ENCODE data around the gene EMILIN1.

EMILIN1 gene

DNA sequence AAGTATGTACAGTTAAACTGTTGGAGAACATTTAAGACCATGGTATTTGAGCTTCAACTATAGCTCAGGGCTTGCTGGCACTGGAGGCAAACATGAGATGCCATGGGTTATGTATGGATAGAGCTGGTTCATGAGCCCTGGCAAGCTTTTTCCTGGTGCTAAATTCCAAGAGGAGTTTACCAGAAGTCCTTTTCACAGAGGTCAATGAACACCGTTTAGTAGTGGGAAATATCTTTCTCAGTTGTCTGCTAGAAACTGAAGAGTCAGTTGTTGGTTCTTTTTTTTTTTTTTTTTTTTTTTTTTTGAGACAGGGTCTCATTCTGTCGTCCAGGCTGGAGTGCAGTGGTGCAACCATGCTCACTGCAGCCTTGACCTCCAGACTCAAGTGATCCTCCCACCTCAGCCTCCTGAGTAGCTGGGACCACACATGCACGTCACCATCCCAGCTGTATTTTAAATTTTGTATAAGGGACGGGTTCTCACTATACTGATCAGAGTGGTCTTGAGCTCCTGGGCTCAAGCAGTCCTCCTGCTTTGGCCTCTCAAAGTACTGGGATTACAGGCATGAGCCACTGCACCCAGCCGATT is 9.5 kb downstream of the EMILIN1 start:
- in situ Hi-C loops (cut with MboI; ENCODE audit: low sequenced_read_pairs) = no loop called here
- DNase-seq (ENCODE audit: low spot score in 2 of 2) = no peak
- Histone ChIP-seq H3K27me3 (ENCODE audit: low read depth) (no peaks in the 10 kb centered on the region), H3K9me3 (no peaks in the 10 kb centered on the region), H3K36me3 (replicated peaks) (no peaks in the 10 kb centered on the region; the same call in 1 of the 2 replicates), H3K4me1 (peaks cover 12% of the 10 kb centered on the region), H3K4me3 (peak overlapping the region; percentile 57)

DNA sequence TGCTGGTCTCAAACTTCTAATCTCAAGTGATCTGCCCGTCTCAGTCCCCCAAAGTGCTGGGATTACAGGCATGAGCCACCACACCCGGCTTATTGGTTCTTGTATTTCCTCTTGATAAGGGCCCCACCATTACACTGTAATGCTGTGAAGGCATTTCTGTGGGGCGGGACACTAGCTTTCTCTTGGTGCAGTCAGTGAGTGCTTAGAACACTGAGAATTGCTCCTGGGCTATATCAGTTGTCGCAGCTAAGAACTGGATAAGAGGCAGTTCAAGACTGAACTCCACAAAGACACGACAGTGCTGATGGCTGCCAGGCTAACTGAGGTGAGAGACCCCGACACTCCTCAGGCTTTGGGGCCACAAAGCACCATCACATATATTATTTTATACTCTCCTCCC is 10.2 kb downstream of the EMILIN1 start:
- no peak for DNase-seq (ENCODE audit: low spot score in 2 of 2)
- in situ Hi-C loops (cut with MboI; ENCODE audit: low sequenced_read_pairs) = no loop called here
- Histone ChIP-seq H3K27me3 (ENCODE audit: low read depth) (no peaks in the 10 kb centered on the region), H3K4me1 (peaks cover 12% of the 10 kb centered on the region), H3K36me3 (replicated peaks) (no peaks in the 10 kb centered on the region; the same call in 1 of the 2 replicates), H3K9me3 (no peaks in the 10 kb centered on the region), H3K4me3 (no peak overlapping the region)

DNA sequence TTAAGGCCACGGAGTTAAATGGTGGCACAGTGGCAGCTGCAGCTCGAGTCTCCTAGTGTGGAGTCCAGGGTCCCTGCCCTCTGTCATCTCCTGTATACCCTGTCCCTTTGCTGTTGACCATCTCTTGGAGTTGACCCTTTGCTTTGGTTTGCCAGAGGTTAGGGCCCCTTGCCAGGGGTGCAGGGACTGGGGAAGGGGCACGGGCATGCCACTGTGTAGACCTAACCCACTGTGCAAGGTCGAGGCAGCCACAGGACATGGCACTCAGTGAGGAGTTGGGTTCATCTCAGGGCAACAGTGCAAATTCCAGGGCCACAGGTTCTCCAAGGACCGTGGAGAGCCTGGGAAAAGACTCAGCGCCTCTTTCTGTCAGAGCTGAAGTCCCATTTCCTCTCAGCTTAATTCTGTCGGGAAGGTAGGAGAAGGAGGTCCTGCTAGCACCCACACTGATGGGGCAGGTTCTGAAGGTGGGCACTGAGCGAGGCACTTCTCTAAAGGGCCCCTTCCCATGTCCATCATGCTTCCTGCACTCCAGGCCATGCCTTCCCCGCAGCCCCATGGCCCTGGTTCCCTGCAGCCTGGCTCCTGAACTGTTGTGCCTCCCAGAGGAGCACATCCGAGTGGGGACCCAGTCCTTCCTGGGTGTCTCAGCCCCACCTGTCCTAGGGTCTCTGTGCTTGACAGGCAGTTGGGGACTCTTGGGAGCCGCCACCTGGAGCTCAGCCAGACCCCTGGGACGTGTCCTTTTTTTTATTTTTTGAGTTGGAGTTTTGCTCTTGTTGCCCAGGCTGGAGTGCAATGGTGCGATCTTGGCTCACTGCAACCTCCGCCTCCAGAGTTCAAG is 10.9 kb downstream of the EMILIN1 start:
- no peak for DNase-seq (ENCODE audit: low spot score in 2 of 2)
- H3K4me1 ChIP-seq = peaks cover 12% of the 10 kb centered on the region
- in situ Hi-C loops (cut with MboI; ENCODE audit: low sequenced_read_pairs) = no loop called here
- H3K27me3 ChIP-seq (ENCODE audit: low read depth) = no peaks in the 10 kb centered on the region
- H3K9me3 ChIP-seq = no peaks in the 10 kb centered on the region
- no peaks in the 10 kb centered on the region; the same call in 1 of the 2 replicates for H3K36me3 ChIP-seq (replicated peaks)
- H3K4me3 ChIP-seq = no peak overlapping the region

DNA sequence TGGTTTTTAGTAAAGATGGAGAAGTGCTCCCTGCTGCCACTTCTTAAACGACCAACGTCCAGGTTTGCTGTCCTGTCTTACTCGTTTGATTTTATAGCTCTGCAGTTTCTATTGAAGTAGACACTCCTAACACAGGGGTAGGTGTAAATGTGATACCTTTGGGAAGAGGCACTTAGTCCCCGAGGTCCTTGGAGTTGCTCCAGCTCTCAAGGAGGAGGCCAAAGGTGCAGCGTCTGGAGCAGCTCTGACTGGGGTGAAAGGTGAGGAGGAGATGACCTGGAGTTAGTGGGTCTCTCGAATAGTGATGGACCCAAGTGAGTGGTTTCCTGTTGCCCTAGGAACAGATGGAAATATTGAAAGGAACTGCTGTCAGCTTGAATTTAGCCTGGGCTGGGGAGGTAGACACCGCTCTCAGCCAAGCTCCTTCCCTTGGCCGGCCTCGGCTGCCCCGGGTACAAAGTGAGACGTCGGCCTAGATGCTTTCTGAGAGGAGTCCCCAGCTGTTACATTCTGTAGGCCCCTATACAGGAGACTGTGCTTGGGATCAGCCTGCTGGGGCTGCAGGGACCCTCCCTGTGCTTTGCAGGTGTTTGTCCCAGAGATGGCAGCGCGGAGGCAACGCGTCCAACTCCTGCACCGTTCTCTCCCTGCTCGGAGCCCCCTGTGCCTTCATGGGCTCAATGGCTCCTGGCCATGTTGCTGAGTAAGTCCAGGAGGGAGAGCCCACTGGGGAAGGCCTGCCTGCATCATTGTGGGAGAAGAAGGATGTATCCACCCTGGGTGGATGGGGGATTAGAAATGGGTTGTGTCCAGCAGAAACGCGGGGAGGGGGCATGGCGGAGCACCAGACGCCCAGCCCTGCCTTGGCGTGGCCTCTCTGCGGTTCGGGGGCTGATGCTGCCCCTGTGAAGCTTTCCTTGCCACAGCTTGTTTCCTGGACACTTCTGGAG is 13.6 kb downstream of the EMILIN1 start:
- Histone ChIP-seq H3K4me3 (no peak overlapping the region), H3K27me3 (ENCODE audit: low read depth) (no peaks in the 10 kb centered on the region), H3K9me3 (no peaks in the 10 kb centered on the region), H3K36me3 (replicated peaks) (no peaks in the 10 kb centered on the region; the same call in 1 of the 2 replicates), H3K4me1 (peaks cover 14% of the 10 kb centered on the region)
- in situ Hi-C loops (cut with MboI; ENCODE audit: low sequenced_read_pairs) = no loop called here
- DNase-seq (ENCODE audit: low spot score in 2 of 2) = no peak

DNA sequence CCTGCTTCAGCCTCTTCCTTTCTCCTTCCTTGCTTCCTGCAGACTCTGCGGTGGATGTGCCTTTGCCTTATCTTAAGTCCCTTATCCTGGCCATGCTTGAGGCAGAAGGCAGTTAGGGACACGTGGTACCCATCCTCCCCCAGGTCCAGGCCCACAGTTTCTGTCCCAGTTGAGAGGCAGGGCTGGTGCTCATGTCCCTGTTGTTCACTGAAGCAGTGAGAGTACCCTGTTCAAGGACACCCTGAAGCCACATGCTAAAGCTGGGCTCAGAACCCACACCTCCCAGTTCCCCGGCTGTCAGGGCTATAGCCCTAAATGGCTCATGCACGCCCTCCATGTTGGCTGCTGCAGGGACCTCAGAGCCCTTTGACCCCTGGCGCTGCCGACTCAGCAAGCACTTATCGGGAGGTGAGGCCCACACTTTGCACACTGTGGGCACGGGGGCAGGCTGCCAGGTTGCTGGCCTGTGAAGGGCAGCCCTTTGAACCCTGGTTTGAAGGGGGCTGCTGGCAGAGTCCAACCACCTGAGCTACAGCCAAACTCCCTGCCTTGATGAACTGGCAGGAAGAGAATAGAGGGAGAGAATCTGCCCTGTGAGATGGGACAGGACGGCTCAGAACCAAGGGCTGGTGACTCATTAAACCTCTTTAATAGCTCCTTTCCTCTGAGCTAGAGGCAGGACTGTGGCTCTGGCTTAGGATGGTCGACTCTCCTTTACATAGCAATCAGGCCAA is 14.4 kb downstream of the EMILIN1 start:
- no peaks in the 10 kb centered on the region for H3K9me3 ChIP-seq
- peaks cover 7% of the 10 kb centered on the region for H3K4me1 ChIP-seq
- in situ Hi-C loops (cut with MboI; ENCODE audit: low sequenced_read_pairs) = no loop called here
- no peaks in the 10 kb centered on the region for H3K27me3 ChIP-seq (ENCODE audit: low read depth)
- H3K36me3 ChIP-seq (replicated peaks) = no peaks in the 10 kb centered on the region
- no peak for DNase-seq (ENCODE audit: low spot score in 2 of 2)
- no peak overlapping the region for H3K4me3 ChIP-seq

DNA sequence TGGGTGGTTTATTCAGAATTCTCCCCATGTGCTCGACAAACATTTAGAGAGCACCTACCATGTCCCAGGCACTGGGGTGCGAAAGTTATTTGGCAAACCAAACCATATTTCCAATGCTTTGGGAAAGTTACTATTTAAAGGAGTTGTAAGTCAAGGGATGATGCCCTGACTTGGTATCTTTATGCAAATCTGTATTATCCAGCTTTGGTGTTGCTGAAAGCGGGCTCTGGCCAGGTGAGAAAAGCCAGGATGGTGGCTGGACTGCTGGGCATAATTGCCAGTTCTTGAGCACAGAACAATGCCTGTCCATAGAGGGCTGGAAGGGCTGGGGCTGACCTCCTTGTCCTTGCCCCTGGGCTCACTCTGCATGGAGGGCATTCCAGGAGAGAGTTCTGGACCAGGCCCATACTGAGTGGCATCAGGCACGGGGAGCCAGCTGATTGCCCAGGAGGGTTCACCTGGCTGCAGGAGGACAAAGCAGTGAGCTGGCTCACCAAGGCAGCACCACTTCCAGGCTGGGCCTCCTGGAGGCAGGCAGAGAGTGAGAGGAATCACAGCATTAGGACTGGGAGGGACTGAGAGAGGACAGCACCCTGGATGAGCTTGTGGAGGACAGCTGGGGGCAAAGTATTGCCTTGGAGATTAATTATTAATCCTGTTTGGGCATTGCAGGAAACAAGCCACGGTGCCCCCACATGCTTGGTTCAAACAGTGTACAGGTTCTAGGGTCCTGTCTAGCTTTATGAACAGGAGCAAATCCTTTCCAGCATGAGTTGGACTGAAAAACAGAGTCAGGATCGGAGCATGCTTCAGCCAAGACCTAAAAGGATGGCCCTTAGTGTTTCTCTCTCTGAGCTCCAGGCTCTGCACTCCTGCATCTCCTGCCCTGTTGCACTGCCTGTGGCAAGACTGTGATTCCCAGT is 15.3 kb downstream of the EMILIN1 start:
- DNase-seq (ENCODE audit: low spot score in 2 of 2) = no peak
- H3K27me3 ChIP-seq (ENCODE audit: low read depth) = no peaks in the 10 kb centered on the region
- no peaks in the 10 kb centered on the region for H3K36me3 ChIP-seq (replicated peaks)
- no peaks in the 10 kb centered on the region for H3K9me3 ChIP-seq
- no peak overlapping the region for H3K4me3 ChIP-seq
- H3K4me1 ChIP-seq = 0 out of 2 replicates have a peak, but pooled peaks cover 2% of the 10 kb centered on the region
- in situ Hi-C loops (cut with MboI; ENCODE audit: low sequenced_read_pairs) = no loop called here

DNA sequence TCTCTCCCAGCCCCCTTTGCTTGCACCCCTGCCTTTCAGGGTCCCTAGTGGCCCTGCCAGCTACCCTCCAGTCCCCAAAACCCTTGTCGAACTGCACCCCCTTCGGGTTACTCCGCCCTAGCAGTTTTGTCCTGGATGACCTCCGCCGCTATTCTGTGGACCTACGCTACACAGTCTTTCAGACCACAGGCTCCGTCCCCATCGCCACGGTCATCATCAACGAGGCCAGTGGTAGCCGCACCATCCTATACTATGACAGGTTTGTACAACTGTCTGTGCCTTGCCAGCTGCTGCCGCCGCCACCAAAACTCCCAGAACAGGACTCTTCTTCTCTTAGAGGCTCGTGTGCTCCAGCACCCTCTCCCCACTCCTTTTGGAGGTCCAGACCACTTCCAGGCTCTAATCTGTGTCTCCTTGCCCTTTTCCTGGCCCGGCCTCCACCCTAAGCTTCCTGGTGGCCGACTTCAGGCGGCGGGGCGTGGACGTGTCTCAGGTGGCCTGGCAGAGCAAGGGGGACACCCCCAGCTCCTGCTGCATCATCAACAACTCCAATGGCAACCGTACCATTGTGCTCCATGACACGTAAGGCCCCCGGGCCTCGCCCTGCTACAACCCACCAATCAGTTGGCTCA is 16.1 kb downstream of the EMILIN1 start:
- H3K4me3 ChIP-seq = no peak overlapping the region
- 0 out of 2 replicates have a peak, but pooled peaks cover 2% of the 10 kb centered on the region for H3K4me1 ChIP-seq
- no peak for DNase-seq (ENCODE audit: low spot score in 2 of 2)
- no peaks in the 10 kb centered on the region for H3K9me3 ChIP-seq
- no peaks in the 10 kb centered on the region for H3K36me3 ChIP-seq (replicated peaks)
- no peaks in the 10 kb centered on the region for H3K27me3 ChIP-seq (ENCODE audit: low read depth)
- in situ Hi-C loops (cut with MboI; ENCODE audit: low sequenced_read_pairs) = no loop called here

DNA sequence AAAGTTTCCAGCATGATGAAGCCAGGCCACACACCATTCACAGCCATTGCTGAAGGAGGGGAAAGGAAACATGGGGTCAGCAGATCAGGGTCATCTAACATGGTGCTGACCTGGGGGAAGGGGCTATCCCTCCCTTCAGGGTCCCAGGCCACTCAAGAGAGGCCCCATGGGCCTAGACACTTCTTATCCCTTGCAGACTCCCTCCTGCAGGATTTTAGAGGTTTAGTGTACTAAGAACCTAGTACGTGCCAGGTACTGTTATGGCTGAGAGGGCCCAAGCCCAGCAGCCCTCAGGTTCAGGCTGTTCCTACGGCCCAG is 17.0 kb downstream of the EMILIN1 start:
- Histone ChIP-seq H3K9me3 (no peaks in the 10 kb centered on the region), H3K4me3 (no peak overlapping the region), H3K4me1 (0 out of 2 replicates have a peak, but pooled peaks cover 2% of the 10 kb centered on the region), H3K36me3 (replicated peaks) (peaks cover 3% of the 10 kb centered on the region; the same call in 1 of the 2 replicates), H3K27me3 (ENCODE audit: low read depth) (no peaks in the 10 kb centered on the region)
- in situ Hi-C loops (cut with MboI; ENCODE audit: low sequenced_read_pairs) = no loop called here
- DNase-seq (ENCODE audit: low spot score in 2 of 2) = no peak

DNA sequence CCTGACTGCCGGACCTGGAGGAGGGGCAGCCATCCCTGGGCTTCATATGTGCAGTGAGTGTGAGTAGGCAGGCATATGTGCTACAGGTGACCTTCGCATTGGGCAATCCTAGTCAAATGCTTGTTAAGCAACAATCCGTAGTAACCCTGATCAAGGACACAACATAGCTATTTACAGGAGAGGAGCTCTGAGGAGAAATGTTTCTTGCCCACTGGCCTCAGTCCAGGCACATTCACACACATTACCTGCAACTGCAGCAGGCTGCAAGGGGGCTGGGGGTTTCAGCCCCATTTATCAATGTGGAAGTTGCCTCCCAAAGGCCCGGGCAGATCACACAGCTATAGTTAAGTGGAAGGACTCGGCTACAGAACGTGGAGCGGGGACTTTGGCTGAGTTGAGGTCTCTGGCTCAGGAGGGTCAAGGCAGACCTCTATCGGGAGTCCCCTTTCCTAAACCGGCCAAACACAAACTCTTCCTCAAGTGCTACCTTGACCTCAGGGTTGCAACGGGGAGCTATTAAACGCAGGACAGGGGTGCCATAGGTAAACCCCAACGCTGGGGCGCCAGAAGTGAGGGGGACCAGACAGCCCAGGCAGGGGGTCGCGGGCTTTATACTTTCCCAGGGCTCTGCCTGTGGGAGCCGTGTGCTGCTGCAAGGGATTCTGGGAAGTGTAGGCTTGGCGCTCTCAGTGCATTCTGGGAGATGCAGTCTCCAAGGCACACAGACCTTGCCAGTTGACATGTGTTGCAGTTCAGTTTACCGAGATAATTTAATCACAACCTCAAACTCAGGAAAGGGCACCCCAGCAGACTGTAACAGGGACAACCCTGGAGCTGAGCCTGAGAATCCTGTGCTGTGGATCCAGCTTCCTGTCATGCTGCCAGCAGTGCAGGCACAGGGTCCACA is 17.6 kb downstream of the EMILIN1 start:
- peak overlapping the region; percentile 12 for H3K4me3 ChIP-seq
- H3K4me1 ChIP-seq = 0 out of 2 replicates have a peak, but pooled peaks cover 2% of the 10 kb centered on the region
- in situ Hi-C loops (cut with MboI; ENCODE audit: low sequenced_read_pairs) = no loop called here
- no peaks in the 10 kb centered on the region for H3K27me3 ChIP-seq (ENCODE audit: low read depth)
- H3K9me3 ChIP-seq = no peaks in the 10 kb centered on the region
- H3K36me3 ChIP-seq (replicated peaks) = peaks cover 4% of the 10 kb centered on the region; the same call in 1 of the 2 replicates
- peak; percentile 42 to 71 for DNase-seq (ENCODE audit: low spot score in 2 of 2)

DNA sequence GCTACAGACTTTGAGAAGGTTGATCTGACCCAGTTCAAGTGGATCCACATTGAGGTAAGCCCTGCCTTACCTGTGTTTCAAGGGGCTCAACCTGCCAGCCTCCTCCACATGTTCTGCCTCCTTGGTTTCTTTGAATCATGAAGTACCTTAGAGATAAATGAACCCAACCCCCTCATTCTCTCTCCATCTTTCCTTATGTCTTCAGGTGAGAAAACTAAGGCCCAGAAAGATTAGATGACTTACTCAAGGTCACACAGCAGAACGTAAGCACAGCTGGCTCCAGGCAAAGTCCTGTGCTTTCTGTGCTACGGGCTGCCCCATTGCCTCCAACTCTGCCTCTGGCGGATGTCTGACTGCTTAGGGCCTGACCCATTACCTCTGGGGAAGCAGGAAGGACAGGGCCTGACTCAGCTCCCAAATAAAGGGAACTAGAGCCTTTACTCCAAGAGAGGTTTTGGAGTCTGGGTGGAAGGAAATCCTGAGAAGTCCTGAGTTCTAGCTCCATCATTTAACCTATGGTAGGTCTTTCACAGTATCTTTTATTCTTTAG is 18.4 kb downstream of the EMILIN1 start:
- in situ Hi-C loops (cut with MboI; ENCODE audit: low sequenced_read_pairs) = no loop called here

DNA sequence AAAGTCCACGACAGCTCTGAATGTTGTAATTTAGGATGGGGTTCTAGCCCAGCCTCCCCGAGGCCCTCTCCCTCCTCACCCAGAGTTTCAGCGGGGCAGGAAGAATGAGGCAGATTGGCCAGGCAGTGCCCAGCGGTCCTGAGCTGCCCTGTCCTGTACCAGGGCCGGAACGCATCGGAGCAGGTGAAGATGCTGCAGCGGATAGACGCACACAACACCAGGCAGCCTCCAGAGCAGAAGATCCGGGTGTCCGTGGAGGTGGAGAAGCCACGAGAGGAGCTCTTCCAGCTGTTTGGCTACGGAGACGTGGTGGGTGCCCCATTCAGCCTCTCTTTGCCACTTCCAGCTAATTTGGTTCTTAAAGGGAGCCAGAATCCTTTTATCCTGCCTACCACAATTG is 18.9 kb downstream of the EMILIN1 start:
- no peaks in the 10 kb centered on the region for H3K9me3 ChIP-seq
- no peak for DNase-seq (ENCODE audit: low spot score in 2 of 2)
- no peak overlapping the region for H3K4me3 ChIP-seq
- peaks cover 4% of the 10 kb centered on the region; the same call in 1 of the 2 replicates for H3K36me3 ChIP-seq (replicated peaks)
- H3K4me1 ChIP-seq = 0 out of 2 replicates have a peak, but pooled peaks cover 2% of the 10 kb centered on the region
- H3K27me3 ChIP-seq (ENCODE audit: low read depth) = no peaks in the 10 kb centered on the region
- in situ Hi-C loops (cut with MboI; ENCODE audit: low sequenced_read_pairs) = no loop called here

More for the DNA sequence above, 18.4 kb downstream of the EMILIN1 start:
- H3K9me3 ChIP-seq = no peaks in the 10 kb centered on the region
- DNase-seq (ENCODE audit: low spot score in 2 of 2) = no peak
- H3K36me3 ChIP-seq (replicated peaks) = peaks cover 4% of the 10 kb centered on the region; the same call in 1 of the 2 replicates
- no peaks in the 10 kb centered on the region for H3K27me3 ChIP-seq (ENCODE audit: low read depth)
- H3K4me3 ChIP-seq = no peak overlapping the region
- 0 out of 2 replicates have a peak, but pooled peaks cover 2% of the 10 kb centered on the region for H3K4me1 ChIP-seq

All from HAP-1 (cell line).